Epidermal melanocyte (primary cell): ENCODE data around the gene DPF3.
A peak's percentile ranks its signal among the peaks of the same experiment; 100 is the strongest.

Experiments
- DNase-seq: peaks from one replicate; pipeline ENCODE4 v3.0.0; 2011; ENCODE audit warnings: low spot score; ENCODE audit not compliant: insufficient read length

DPF3 gene

DNA sequence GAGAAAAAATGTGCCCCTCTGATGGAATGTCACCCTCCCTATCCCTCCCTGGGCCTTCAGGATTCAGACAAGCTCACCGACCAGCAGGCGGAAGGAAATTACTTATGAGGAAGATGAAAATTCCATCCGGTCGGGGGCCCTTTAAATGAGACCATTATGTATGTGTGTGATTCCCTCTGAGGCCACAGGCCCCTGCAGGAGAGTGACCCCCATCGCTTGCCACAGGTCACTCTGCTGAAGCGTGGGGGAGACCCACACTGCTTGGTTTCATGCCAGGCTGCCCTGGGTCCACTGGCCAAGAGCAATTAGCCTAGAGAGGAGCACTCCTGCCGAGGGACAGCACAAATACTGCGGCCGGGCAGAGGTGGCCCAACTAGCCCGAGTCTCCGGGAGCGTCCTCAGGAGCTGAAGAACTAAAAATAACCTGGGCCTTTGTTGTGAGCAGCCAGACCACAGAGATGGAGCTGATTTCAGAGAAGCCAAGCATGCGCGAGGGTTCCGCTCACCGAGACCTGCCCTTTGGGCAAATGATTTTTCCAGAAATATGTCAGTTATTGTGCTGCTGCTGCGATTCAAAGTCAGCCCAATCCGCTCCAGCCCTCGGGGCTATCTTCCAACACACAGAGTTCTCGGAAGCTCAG, 276.4 kb downstream of the DPF3 start:
- no peak for DNase-seq

DNA sequence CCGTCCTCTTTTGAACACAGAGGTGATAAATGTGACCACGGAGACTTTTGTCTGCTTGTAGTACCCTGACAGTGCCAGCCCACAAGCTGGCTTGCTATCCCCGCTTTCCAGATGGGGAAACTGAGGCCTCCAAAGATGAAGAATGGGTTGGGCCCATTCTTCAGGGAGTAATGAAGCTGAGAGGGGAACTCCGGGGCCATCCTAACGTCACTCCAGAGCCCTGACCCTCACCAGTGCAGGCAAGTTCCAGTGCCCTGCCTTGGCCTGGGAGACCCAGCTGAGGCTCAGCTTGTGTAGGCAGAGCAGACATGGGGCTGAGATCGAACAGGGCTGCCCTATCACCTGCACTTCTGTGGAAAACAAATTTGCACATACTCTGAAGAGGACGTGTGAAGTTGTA, 277.1 kb downstream of the DPF3 start:
- DNase-seq, result no peak

DNA sequence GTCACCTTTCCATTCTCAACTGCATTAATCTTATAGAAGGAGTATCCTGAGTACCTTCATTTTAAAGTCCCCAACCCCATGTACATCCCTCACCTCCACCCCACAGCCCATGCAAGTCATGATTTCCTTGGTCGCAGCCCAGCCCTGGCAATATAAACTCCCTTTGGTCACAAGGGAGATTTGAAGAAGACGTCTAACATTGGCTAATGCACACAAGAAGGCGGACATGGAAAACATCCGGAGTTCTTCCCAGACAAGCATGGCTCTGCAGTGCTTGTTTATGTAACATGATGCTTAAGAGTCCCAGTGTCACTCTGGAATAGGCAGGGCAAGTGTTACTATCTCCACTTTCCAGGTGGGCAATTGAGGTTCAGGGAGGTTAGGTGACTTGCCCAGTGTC, 277.6 kb downstream of the DPF3 start:
- DNase-seq, result no peak

DNA sequence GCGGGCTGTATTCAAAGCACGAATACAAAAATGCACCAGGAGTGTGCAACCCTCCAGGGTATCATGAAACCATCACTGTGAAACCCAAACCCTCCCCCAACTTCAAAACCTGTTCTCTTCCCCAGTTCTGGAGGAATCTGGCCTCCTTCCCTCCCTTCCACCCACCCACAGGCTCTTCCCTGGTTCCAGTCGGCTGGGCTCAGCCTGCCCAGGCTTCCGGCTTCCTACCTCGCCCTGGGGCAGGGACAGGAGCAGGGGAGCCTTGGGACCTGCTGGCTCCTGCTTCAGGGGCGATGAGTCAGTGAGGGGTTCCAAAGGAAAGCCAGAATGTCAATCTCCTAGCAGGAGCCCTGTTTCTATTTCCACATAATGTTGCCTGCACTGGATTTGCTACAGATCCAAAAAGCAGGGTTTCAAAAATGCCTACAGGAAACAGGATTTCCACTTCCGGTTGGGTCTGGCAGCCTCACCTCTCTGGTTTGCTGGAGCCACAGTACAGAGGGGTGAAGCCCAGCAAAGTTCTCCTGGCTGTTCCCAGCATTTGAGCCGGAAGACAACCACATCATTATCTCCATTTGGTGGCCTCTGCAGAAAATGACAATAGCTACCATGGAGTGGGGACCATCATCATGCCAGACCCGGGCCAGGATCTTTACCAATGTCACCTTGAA, 278.3 kb downstream of the DPF3 start:
- no peak for DNase-seq

DNA sequence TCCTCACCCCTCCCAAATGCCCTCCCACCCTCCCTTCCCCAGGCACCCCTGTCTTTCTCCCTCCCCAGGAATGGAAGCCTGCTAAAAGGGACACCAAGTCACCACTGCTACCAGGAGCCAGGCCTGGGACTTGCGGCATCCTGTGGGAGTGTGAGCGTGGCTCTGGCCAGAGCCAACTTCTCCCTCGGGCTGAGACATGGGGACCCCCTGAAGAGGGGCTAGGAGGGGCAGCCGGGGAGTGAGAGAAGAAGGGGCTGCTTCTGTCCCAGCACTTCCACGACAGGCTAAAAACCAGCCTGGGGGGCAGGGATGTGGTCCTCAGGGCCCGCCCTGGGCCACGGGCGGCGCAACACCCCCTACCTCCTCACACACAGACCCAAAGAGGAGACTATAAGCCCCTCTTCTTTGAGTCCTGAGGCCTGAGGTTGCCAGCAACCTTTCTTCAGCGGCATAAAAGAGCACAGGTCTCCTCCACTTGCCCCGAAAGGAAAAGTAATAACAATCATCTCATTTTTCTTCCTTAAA, 278.9 kb downstream of the DPF3 start:
- DNase-seq, result no peak

DNA sequence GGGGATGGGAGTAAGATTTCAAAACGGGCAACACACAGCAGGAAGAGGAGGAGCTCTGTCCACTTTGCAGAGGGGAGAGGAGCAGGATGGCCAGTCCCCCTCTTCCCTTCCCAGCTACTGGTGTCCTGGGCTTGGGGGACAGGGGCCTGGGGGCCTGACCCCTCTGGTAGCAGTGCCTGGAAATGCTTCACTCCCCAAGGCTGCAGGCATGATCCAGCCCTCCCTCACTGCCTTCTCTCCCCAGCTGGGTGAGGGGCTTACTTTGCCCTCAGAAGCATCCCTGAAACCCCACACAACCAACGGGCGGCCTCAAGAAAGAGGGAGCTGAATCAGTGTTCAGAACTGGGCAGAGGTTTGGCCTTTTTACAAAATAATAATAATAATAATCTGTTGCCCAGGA, 279.5 kb downstream of the DPF3 start:
- DNase-seq, result no peak

DNA sequence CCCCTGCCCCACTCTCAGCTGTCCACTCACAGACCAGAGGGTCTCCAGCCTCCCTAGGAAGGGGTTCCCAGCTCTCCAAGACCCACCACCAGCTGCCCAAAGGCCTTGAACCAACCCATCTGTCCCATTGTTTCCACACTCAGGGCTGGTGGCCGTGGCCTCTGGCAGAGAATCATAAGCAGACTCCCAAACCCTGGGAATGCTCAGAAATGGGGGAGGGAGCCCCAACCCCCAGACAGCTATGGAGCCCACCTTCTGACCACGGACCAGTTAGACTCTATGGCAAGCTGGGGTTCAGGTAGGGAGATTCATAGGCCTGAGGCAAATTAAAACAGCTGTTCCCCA, 280.0 kb downstream of the DPF3 start:
- no peak for DNase-seq

DNA sequence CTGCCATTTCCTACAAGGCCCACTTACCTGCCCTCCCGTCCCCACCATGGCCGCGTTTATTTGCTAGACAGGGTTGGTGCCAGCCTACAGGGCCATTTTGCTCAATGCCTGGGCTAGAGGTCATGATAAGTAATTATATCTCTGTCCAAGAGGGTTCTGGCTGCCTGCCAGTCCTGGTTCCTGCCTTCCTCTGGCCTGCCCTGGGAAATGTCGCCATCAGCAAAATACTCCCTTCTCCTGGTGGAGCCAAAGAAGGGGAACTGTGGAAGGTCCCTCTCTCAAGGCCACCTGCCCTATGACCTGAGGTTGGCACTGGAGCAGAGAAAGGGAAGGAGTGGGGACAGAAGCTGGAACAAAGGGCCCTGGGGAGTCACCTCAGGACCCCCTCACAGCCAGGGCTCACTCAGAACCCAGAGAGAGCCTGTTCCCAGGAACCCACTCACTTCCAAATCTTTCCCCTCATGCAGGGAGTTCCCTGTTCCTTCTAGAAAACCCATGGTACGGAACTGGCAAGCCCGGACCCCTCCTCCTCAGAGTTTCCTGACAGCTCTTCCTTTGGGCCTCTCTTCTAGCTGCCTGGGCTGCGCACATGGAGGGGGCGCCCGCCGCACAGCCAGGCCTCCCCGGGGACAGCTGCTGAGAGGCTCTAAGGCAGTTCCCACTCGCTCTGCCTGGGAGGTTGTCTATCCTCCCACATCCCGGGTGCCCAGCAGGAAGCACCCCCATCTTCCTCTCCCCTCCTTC, 280.5 kb downstream of the DPF3 start:
- DNase-seq, result no peak

DNA sequence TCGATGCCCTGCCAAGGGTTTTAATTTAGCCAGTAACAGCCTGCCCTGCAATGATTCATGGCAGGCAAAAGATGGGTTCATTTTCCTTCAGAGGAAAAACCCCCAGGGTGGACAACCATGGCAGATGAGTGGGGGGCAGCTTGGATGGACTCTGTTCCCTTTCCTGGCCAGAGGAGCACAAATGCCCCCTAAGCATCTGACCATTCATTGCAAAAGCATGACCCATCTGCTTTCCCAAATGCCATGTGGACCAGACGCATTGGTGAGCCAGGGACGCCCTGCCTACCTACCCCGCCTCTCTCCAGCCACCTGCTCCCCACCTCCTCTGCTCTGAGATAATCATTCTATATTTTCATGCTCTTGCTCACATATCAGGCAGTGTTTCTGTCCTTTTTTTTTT, 281.9 kb downstream of the DPF3 start:
- no peak for DNase-seq

DNA sequence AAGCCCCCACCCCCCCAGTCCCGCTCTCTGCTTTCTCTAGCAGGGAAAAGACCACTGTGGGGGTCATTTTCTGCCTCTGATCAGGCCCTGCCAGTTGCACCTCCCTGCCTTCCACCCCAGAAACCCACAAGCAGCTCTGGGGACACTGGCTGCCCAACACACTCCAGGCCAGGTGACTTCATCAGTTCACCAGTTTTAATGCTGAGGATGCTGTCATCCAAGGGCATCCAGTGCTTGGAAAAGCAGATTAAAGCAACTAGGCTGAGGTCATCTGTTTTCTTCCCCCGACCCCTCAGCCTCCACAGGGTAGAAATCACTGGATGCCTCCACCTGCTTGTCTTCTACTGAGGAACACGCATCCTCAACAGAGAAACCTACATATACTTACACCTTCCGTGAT, 282.4 kb downstream of the DPF3 start:
- no peak for DNase-seq

DNA sequence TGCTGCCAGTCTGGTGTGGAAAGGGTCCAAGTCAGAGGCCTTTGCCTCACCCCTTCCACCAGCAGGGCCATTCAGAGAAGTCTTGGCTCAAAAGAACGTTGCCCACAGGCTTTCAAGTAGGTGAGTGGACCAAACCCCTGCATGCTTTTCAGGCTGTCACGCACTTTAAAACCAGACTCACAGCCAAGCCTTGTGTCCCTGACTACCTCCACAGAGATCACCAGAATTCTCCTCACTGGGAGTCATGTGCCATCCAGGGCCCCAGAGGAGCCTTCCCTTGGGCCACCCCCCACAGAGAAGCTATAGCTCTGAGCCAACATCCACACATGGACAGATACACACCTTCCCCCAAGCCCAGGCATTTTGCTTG, 283.1 kb downstream of the DPF3 start:
- no peak for DNase-seq

DNA sequence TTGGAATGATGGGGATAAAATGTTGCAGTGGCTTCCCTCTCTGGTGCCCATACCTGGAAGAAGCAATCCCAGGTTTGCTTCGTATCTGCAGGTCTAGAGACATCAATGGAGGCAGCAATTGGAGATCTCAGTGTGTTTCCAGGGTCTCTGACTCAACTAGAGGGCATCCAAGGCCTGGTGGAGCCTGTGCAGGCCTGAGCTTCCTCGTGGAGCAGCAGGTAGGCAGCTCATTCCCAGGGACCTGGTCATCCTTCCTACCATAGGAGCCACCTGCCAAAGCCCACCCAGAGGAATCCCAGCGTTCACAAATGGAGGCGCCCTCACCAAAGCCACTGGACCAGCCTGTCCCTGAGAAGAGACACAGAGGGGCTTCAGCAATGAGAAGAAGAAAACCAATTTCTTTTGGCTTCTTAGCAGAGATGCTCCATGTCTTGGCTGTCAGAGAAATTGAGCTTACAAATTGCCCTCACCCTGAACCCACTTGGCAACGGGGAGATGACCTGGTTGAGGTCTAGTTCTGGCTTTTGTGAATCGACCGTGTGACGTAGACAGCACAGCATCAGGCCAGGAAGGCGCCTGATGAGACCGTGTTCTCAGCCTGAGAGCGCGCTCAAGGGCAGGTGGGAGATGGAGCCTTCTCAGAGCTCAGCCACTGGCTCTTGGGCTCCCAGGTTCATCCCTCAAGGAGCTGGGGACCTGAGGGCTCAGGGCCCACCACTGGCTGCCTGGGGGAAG, 283.6 kb downstream of the DPF3 start:
- no peak for DNase-seq

DNA sequence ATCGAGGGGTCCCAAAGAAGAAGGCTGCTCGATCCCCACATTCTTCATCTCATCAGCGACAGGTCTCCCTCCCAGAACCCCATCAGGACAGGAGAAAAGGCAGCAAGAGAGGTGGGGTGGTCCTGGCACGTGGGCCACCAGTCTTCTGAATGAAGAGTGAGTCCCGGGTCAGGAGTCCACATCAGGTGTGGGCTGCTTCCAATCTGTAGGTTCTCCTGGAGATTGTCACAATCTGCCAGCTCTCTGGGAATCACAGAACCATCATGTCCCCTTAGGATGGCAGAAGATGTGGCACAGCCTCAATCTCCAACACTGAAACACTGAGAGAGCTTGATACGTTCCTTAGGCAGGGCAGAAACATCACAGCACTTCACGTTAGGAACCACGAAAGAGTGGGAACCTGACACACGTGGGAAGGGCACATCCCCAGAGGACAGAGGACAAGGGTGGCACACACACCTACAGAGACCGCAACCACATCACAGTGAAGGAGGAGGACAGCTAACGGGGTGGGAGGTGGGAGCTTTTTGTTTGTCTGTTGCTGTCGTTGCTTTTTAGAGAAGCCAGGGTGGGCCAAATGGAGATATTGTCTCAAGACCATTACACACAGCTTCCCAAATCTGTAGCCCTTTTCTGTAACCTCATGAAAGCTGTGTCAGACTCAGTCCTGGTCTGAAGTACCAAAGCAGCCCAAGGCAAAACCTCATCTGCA, 284.5 kb downstream of the DPF3 start:
- no peak for DNase-seq

DNA sequence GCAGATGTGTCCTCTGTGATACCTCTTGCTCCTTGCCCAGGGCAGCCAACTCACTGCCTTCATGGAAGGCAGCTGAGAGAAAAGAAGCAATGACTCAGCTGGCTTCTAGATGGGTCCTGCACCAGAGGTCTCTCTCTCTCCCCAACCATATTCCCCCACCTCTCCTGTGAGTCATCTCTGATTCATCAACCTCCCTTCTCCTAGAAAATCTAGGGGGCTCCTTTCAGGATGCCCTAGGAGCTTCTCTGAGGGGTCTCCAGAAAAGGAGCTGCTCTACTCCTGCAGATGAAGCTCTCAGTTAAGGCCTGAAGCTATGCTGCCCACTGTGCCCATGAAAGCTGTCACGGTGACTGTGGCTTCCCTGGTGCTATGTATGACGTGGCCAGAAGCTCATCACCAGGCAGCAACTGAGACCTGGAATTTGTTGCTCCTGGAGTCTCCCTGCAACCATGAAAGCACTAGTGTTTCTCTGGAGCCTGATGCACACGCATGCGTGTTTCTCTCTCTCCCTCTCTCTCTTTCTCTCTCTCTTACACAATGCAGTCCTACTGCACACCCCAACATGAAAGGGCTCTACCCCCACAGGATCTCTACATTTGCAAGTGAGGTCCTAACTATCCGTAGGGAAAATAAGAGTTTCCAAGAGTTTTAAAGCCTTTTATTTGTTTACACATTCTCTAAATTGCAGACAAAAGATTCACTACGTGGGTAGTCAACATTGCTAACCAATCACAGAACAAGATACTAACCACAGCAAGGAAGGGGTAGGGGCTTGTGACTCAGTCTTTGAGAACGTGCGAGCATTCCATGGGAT, 285.3 kb downstream of the DPF3 start:
- DNase-seq, result peak; percentile 37

DNA sequence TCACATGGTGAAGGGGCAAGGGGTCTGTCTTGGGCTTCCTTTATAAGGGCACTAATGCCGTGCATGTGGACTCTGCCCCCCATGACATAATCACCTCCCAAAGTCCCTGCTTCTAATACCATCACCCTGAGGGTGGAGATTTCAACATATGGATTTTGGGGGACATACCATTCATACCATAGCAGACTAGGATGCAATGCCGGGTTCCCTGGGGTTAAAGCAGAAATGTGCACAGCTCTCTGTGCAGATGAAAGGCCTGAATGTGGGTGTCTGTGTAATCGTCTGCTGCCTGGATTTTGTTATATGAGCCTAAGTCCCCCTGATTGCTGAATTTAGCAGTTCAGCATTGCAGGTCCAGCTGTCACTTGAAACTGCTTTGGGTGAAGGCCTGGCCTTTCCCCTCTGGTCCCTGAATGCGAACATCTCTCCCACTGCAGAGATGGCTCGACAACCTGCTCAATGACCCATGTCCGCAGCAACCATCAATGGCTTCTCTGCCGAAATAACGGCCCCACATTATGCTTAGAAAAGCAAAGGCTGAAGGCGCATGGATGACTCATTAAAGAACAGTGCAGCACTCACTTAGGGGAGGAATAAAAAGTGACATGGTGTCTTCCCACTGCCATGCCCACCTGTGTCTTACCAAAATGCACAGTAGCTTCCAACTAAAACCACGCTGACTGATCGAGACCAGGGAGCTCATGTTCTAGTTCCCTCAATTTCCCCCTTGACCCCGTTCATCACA, 286.3 kb downstream of the DPF3 start:
- DNase-seq, result no peak

DNA sequence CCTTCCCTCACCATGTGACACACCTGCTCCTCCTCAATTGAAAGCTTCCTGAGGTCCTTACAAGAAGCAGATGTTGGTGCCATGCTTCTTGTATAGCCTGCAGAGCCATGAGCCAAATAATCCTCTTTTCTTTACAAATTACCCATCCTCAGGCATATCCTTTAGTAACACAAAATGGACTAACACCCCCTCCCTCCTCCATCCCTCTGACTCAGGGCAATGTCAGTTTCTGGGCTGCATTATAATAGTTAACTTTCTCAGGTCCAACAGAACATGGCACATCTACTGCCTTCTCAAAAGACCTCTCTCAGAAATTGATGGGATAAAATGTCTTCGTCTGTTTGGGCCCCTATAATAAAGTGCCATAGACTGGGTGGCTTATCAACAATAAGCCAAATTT, 287.0 kb downstream of the DPF3 start:
- DNase-seq, result no peak

DNA sequence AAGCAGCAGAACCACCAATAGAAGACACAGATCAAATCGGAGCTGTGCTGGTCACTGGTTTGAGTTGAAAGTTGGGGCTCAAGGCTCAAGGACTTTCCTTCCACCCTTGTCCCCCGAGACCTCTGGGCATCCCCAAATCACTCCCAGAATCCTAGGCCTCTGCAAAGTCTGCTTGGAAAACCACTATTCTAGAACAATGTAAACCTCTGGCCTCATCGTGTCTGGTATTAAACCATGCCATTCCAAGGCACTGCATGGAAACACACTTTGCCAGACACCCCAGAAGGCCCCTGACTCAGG, 288.0 kb downstream of the DPF3 start:
- DNase-seq, result no peak

DNA sequence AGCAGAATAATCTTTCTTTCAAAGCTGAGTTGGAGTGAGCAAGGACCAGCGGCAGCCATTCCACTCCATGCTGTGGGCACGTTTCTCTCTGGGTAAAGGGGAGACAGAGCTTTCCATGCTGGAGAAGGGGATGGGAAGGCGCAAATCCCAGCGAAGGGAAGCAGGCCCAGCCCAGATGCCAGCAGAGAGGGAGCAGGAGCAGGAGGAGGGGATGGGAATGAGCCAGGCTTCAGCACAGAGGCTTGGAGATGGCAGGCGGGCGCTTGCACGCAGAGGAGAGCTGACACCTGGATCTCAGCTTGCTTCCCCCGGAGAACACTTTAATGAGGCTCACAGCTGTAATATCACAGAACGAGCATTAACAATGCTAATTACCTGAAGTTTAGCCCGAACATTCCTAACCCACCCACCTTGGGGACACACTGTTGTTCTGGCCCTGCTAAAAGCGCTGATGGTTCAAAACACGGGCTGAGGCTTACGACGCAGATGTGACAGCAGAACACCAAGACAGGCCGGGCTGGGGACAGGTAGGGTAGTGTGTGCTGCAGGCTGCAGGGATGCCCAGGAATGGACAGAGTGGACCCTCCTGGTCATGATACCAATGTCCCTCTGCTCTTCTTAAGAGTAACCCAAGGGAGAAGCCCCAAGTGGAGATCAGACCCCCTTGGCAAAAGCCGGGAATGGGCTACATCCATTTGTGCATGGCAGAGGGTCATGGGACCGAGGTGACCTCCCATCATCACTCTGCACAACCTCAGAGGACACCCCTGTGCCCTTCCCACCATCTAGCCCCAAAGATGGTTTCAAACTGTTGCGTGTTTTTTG, 288.6 kb downstream of the DPF3 start:
- DNase-seq, result no peak

DNA sequence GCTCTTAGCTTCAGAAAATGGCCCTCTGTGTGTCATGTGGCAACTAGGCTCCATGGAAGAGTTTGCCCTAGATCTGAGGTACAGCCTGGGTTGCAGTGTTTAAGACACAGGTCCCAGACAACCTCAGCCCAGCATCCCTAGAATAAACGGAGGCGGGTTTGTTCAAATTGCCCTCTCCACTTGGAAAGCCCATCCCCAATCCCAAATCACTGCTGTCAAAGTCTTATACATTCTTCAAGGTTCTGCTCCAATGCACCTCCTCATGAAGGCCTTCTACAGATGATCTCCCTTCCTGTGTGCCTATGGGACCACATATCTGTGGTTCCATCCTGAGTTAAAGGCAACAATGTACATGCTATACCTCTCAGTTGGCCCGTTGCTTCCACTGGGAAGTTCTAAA, 289.8 kb downstream of the DPF3 start:
- DNase-seq, result no peak
